GM23248 (cell line): ENCODE measurements around the gene SLC10A7. TPM values are rescaled to one million over a fixed set of nuclear protein-coding genes. Genes with fewer than 3 reads are reported as not detected.
A peak's percentile ranks its signal among the peaks of the same experiment; 100 is the strongest.

ENCODE experiments used
- DNase-seq: peaks from one replicate; pipeline ENCODE4 v3.0.0-alpha.2; 2015
- H2AFZ ChIP-seq: fragments of 200-600 bp; sonication (generic); 2 replicates; pipeline ENCODE4 v1.6.1; 2016; ENCODE audit warnings: antibody characterized with exemption
- H3F3A ChIP-seq: fragments of 200-600 bp; sonication (generic); 2 replicates; pipeline ENCODE4 v1.6.1; 2016; ENCODE audit warnings: mild to moderate bottlenecking, antibody characterized with exemption, mixed run types; ENCODE audit not compliant: insufficient read depth
- H3K27ac ChIP-seq: fragments of 200-600 bp; sonication (generic); 2 replicates; pipeline ENCODE4 v1.5.1; 2016; ENCODE audit warnings: mild to moderate bottlenecking
- H3K27me3 ChIP-seq: fragments of 200-600 bp; sonication (generic); replicated peaks from 2 replicates; pipeline ENCODE4 v1.6.1; 2016; ENCODE audit warnings: mild to moderate bottlenecking; ENCODE audit not compliant: insufficient read depth
- H3K36me3 ChIP-seq: fragments of 200-600 bp; sonication (generic); 2 replicates; pipeline ENCODE4 v1.6.1; 2016; ENCODE audit warnings: low read depth, mild to moderate bottlenecking
- H3K4me1 ChIP-seq: fragments of 200-600 bp; sonication (generic); 2 replicates; pipeline ENCODE4 v1.6.1; 2016; ENCODE audit warnings: mild to moderate bottlenecking; ENCODE audit not compliant: insufficient read depth
- H3K4me2 ChIP-seq: fragments of 200-600 bp; sonication (generic); one replicate; pipeline ENCODE4 v1.6.1; 2016; ENCODE audit warnings: mild to moderate bottlenecking; ENCODE audit not compliant: unreplicated experiment
- H3K4me3 ChIP-seq: fragments of 200-600 bp; sonication (generic); 2 replicates; pipeline ENCODE4 v1.5.1; 2016; ENCODE audit warnings: mild to moderate bottlenecking
- H3K79me2 ChIP-seq: fragments of 200-600 bp; sonication (generic); 2 replicates; pipeline ENCODE4 v1.6.1; 2016; ENCODE audit warnings: mild to moderate bottlenecking; ENCODE audit not compliant: insufficient read depth
- H3K9ac ChIP-seq: fragments of 200-600 bp; sonication (generic); 2 replicates; pipeline ENCODE4 v1.6.1; 2016; ENCODE audit warnings: mild to moderate bottlenecking
- H3K9me2 ChIP-seq: fragments of 200-600 bp; sonication (generic); 2 replicates; pipeline ENCODE4 v1.6.1; 2016; ENCODE audit warnings: mixed run types, mild to moderate bottlenecking, moderate library complexity; ENCODE audit not compliant: insufficient read depth
- H3K9me3 ChIP-seq: fragments of 200-600 bp; sonication (generic); one replicate; pipeline ENCODE4 v1.6.1; 2017; ENCODE audit warnings: low read depth
- H4K20me1 ChIP-seq: fragments of 200-600 bp; sonication (generic); 2 replicates; pipeline ENCODE4 v1.6.0; 2016; ENCODE audit not compliant: insufficient read depth
- EZH2 ChIP-seq: fragments of 200-600 bp; sonication (generic); IDR thresholded peaks from 2 replicates; pipeline ENCODE4 v1.6.1; 2018; ENCODE audit warnings: antibody characterized with exemption, mild to moderate bottlenecking; ENCODE audit not compliant: insufficient read depth, poor library complexity, severe bottlenecking
- EZH2phosphoT487 ChIP-seq: fragments of 200-600 bp; sonication (generic); IDR thresholded peaks from 2 replicates; pipeline ENCODE4 v1.6.1; 2018; ENCODE audit warnings: antibody characterized with exemption, moderate library complexity, mild to moderate bottlenecking, low read depth; ENCODE audit not compliant: insufficient read depth
- WGBS, 2 experiments: methylation state at CpG; one replicate each; pipeline ENCODE4 v1.1.6; 2015 to 2017; ENCODE audit warnings: low lambda C conversion rate in 2 of 2, low coverage in 1 of 2; ENCODE audit errors: missing lambda C conversion rate in 2 of 2; 5-methylcytosine and 5-hydroxymethylcytosine counted together
- in situ Hi-C: fragments of 300-500 bp; cut with MboI; formaldehyde crosslinking; loops from 2 replicates; pipeline ENCODE4 v1.15.0; 2020
- polyA plus RNA-seq: library from polyadenylated mRNA; unstranded; fragments of >200 nt; fragmentation: Nextera tagmentation; extraction: Ambion mirVana; gene quantifications from 2 replicates; pipeline ENCODE4 v1.2.1, GENCODE V29; 2016
- total RNA-seq: library from RNA; depleted of rRNA; stranded (reverse); fragments of >200 nt; shearing (Covaris generic); gene quantifications from 2 replicates; pipeline ENCODE4 v1.2.3, GENCODE V29; 2014

The SLC10A7 gene
- total and polyA plus RNA-seq, 2 experiments from 2014 or later = 4.5 to 8.1 TPM

DNA sequence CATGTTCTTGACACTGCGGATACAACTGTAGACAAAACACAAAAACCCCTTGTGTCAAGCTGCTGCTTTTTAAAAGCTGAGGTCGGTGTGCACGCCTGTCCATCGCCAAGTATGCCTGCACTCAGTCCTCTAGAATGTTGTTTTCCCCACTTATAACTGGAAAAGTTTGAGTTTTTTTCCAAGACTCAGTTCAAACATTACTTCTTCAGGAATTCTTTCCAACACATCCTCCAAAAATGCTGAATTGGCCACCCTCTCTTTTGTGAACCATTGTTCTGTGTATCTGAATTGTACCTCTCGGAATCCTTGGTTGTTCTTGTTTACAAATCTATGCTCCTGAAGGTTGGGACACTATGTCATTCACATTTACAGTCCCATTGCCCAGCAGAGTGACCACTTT lies 212.8 kb downstream of the SLC10A7 start:
- in situ Hi-C loops = no loop called here
- Histone ChIP-seq H2AFZ (no peak overlapping the region), H3K9ac (no peak overlapping the region)

DNA sequence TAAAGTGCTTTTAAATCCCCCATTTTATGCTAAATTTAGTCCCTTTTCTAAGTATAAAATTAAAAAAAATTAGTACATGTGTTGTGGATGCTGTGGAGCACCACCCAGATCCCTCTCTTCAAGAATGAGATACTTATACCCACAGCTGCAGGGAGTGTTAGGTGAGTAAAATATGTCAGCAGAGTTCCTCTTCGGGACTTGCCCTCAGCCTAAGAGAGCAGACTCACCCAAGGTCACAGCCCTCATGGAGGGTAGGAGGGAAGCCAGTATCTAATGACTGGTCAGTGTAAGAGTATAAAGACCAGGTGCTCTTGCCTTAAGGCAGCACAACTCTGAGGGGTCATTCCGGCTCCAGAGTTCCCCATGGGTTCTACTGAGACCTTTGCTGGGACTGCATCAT lies 218.9 kb downstream of the SLC10A7 start:
- H3K4me2 ChIP-seq = no peak overlapping the region
- no peaks in the 10 kb centered on the region for H3K4me1 ChIP-seq
- no peak for DNase-seq
- no peaks in the 10 kb centered on the region for H3K36me3 ChIP-seq
- no peak overlapping the region for H3K4me3 ChIP-seq
- no peaks in the 10 kb centered on the region for H3K9me2 ChIP-seq
- H2AFZ ChIP-seq = no peak overlapping the region
- H3K9me3 ChIP-seq = no peaks in the 10 kb centered on the region
- H3K27me3 ChIP-seq = no peaks in the 10 kb centered on the region
- no peak overlapping the region for H3K27ac ChIP-seq
- H4K20me1 ChIP-seq = no peaks in the 10 kb centered on the region
- 95 to 100% methylated on average over 2 of the region's 2 CpGs for WGBS, 2 experiments
- no peaks in the 10 kb centered on the region for H3F3A ChIP-seq
- H3K9ac ChIP-seq = no peak overlapping the region
- TF ChIP-seq EZH2 = no peak
- in situ Hi-C loops = no loop called here
- no peaks in the 10 kb centered on the region for H3K79me2 ChIP-seq

More for the DNA sequence above, 212.8 kb downstream of the SLC10A7 start:
- Histone ChIP-seq H3K79me2 (no peaks in the 10 kb centered on the region), H3K4me1 (peaks cover 9% of the 10 kb centered on the region), H3K9me3 (no peaks in the 10 kb centered on the region), H3F3A (no peaks in the 10 kb centered on the region; the same call in 1 of the 2 replicates), H3K4me3 (no peak overlapping the region), H3K36me3 (no peaks in the 10 kb centered on the region), H3K27ac (no peak overlapping the region), H3K27me3 (no peaks in the 10 kb centered on the region), H3K4me2 (peak overlapping the region; percentile 29), H3K9me2 (no peaks in the 10 kb centered on the region), H4K20me1 (no peaks in the 10 kb centered on the region)
- peak; percentile 19 for DNase-seq
- TF ChIP-seq EZH2phosphoT487 (no peak), EZH2 (no peak)
- 40 to 42% methylated on average over 5 of the region's 5 CpGs for WGBS, 2 experiments

- WGBS, 2 experiments = 95% methylated on average over 3 of the region's 3 CpGs
- no peak overlapping the region for H2AFZ ChIP-seq
- no peaks in the 10 kb centered on the region for H4K20me1 ChIP-seq
- no peak overlapping the region for H3K9ac ChIP-seq
- H3K4me1 ChIP-seq = no peaks in the 10 kb centered on the region
- no peaks in the 10 kb centered on the region for H3K79me2 ChIP-seq
- TF ChIP-seq EZH2 (no peak), EZH2phosphoT487 (no peak)
- H3F3A ChIP-seq = no peaks in the 10 kb centered on the region
- no peak overlapping the region for H3K4me3 ChIP-seq
- H3K27ac ChIP-seq = no peak overlapping the region
- in situ Hi-C loops = no loop called here
- H3K27me3 ChIP-seq = no peaks in the 10 kb centered on the region
- H3K4me2 ChIP-seq = no peak overlapping the region
- H3K9me3 ChIP-seq = no peaks in the 10 kb centered on the region
- H3K36me3 ChIP-seq = no peaks in the 10 kb centered on the region
- no peaks in the 10 kb centered on the region for H3K9me2 ChIP-seq
- DNase-seq = no peak
Observed at GRCh38 chr4:146299607-146300006, 222.1 kb downstream of the SLC10A7 start.

- Histone ChIP-seq H3K27me3 (no peaks in the 10 kb centered on the region), H3K9me2 (no peaks in the 10 kb centered on the region), H3K27ac (no peak overlapping the region), H2AFZ (no peak overlapping the region), H3K36me3 (no peaks in the 10 kb centered on the region), H3F3A (no peaks in the 10 kb centered on the region), H3K79me2 (no peaks in the 10 kb centered on the region), H3K9me3 (no peaks in the 10 kb centered on the region), H4K20me1 (no peaks in the 10 kb centered on the region), H3K9ac (no peak overlapping the region), H3K4me2 (no peak overlapping the region), H3K4me1 (no peaks in the 10 kb centered on the region), H3K4me3 (no peak overlapping the region)
- WGBS, 2 experiments = 80 to 88% methylated on average over 2 of the region's 2 CpGs
- in situ Hi-C loops = no loop called here
- TF ChIP-seq EZH2phosphoT487 = no peak
- no peak for TF ChIP-seq EZH2
- DNase-seq = no peak
Observed at GRCh38 chr4:146294776-146295175, 227.0 kb downstream of the SLC10A7 start.

DNA sequence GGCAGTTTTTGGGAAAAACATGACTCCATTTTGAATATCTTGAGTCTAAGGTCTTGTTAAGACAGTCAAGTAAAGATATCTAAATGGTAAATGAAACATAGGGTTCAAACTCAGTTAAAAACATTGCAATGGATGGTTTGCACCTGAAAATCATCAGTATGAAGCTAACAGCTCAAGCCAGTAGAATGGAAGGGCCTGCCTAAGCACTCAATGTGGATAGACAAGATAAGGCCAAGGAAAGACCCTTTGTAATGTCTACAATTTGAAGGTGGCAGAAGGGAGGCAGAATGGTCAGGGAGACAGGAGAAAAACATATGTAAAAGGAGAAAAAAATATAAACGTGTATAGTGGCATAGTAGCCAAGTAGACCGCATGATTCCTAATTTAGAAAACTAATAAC lies 229.2 kb downstream of the SLC10A7 start:
- Histone ChIP-seq H2AFZ (no peak overlapping the region), H3K9me3 (no peaks in the 10 kb centered on the region), H3K4me2 (no peak overlapping the region), H3K9ac (no peak overlapping the region), H3K4me3 (no peak overlapping the region), H3K9me2 (no peaks in the 10 kb centered on the region), H3K27me3 (no peaks in the 10 kb centered on the region), H3K4me1 (no peaks in the 10 kb centered on the region), H4K20me1 (no peaks in the 10 kb centered on the region), H3K79me2 (no peaks in the 10 kb centered on the region), H3K27ac (no peak overlapping the region), H3K36me3 (no peaks in the 10 kb centered on the region), H3F3A (no peaks in the 10 kb centered on the region)
- WGBS, 2 experiments = 98 to 100% methylated on average over 2 of the region's 2 CpGs
- no peak for TF ChIP-seq EZH2
- no peak for TF ChIP-seq EZH2phosphoT487
- in situ Hi-C loops = no loop called here
- no peak for DNase-seq
